ENCODE results near the gene DAB1. TPM values are rescaled to one million over a fixed set of nuclear protein-coding genes. Genes with fewer than 3 reads are reported as not detected.

Gene DAB1
- total and polyA plus RNA-seq, 2 of the 8 experiments (the other 6 are each of a cell fraction or from before 2014, with no cell fraction given) = 4.4 to 11.8 TPM

DNA sequence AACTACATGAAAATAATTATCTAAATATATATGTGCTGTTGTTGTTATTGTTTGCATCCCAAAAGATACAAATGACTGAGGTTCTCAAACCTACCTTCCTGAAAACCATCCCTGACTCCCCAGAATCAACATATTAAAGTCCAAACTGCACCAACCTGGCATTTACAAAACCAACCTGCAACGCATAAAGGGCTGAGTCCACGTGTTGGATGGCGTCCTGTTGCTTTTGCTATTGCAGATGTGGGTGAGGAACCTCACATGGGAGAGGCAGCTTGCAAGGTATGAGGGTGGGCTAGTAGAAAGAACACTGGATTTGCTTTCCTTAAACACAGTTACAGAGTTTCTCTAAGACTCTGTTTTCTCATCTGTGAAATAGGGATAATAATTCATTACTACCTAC, 456.5 kb downstream of the DAB1 start (continued):
- TF ChIP-seq RBBP5 (IDR thresholded peaks at IDR 0.05; ENCODE audit: borderline replicate concordance, low read depth, low read length) = no peak
- TF ChIP-seq JUND (IDR thresholded peaks at IDR 0.05; ENCODE audit: low read length) = no peak
- TF ChIP-seq RAD21 (IDR thresholded peaks at IDR 0.05 in 1 of 2, conservative IDR thresholded peaks at IDR 0.05 in 1 of 2; ENCODE audit: low read depth in 2 of 2, low read length in 2 of 2) = no peak
- TF ChIP-seq JUN (IDR thresholded peaks at IDR 0.05; ENCODE audit: low read depth, low read length) = no peak
- no peak for TF ChIP-seq YY1 (IDR thresholded peaks at IDR 0.05; ENCODE audit: low read depth, low read length)
- TF ChIP-seq HDAC2 (IDR thresholded peaks at IDR 0.05; ENCODE audit: borderline replicate concordance in 1 of 2, low read depth in 2 of 2, low read length in 2 of 2) = no peak
- TF ChIP-seq SUZ12 (IDR thresholded peaks at IDR 0.05; ENCODE audit: low read length) = no peak

Data from H1 (cell line).